ENCODE results near the gene HSD17B4. TPM values are rescaled to one million over a fixed set of nuclear protein-coding genes. Genes with fewer than 3 reads are reported as not detected.

The HSD17B4 gene
- total RNA-seq, 1 experiment from 2014 or later = 269 TPM

GRCh38 chr5:119582987-119583386 lies 130.7 kb downstream of the HSD17B4 start:
- no peak overlapping the region for H3K4me2 ChIP-seq (ENCODE audit: insufficient read depth, insufficient read length, low read length)
- no peak overlapping the region for H3K4ac ChIP-seq (ENCODE audit: low read depth, low read length)
- H3K56ac ChIP-seq (ENCODE audit: insufficient read length, low read depth, low read length) = no peak overlapping the region
- H3K27ac ChIP-seq (ENCODE audit: insufficient read length, low read depth, low read length) = no peak overlapping the region
- no peak overlapping the region for H2BK12ac ChIP-seq (ENCODE audit: insufficient read length, low read depth, low read length)
- Mint-ChIP-seq H3K4me3 (no peak overlapping the region), H3K36me3 (ENCODE audit: insufficient read depth in 1 of 3, low read depth in 3 of 3) (peaks cover 0 to 1% (median 0%) of the 10 kb centered on the region in 3 experiments; a peak in 1 of 7 replicates), H3K4me1 (peaks cover 28 to 33% of the 10 kb centered on the region in 2 experiments), H3K27me3 (ENCODE audit: low read depth) (no peaks in the 10 kb centered on the region; the same call in 1 of the 2 replicates), H3K9me3 (peaks cover 0 to under 1% of the 10 kb centered on the region in 2 experiments; a peak in 1 of 5 replicates), H3K27ac (peak overlapping the region in 2 of 3 experiments; percentile 52 to 82; a peak in 2 of 7 replicates)
- H3T11ph ChIP-seq (ENCODE audit: low read length) = no peak overlapping the region
- H3K18ac ChIP-seq (ENCODE audit: insufficient read length, low read depth, low read length) = no peak overlapping the region
- H2BK15ac ChIP-seq (ENCODE audit: low read depth, low read length) = no peak overlapping the region
- H3K14ac ChIP-seq (ENCODE audit: insufficient read depth, low read length) = no peak overlapping the region
- no peak overlapping the region for H2BK120ac ChIP-seq (ENCODE audit: low read depth, low read length, poor library complexity, severe bottlenecking)
- H2BK5ac ChIP-seq (ENCODE audit: insufficient read length, low read length) = no peak overlapping the region
- H3K79me2 ChIP-seq (ENCODE audit: insufficient read depth, low read length) = no peaks in the 10 kb centered on the region
- H2AFZ ChIP-seq (ENCODE audit: low read length) = no peak overlapping the region
- TF ChIP-seq, protein P1, sequence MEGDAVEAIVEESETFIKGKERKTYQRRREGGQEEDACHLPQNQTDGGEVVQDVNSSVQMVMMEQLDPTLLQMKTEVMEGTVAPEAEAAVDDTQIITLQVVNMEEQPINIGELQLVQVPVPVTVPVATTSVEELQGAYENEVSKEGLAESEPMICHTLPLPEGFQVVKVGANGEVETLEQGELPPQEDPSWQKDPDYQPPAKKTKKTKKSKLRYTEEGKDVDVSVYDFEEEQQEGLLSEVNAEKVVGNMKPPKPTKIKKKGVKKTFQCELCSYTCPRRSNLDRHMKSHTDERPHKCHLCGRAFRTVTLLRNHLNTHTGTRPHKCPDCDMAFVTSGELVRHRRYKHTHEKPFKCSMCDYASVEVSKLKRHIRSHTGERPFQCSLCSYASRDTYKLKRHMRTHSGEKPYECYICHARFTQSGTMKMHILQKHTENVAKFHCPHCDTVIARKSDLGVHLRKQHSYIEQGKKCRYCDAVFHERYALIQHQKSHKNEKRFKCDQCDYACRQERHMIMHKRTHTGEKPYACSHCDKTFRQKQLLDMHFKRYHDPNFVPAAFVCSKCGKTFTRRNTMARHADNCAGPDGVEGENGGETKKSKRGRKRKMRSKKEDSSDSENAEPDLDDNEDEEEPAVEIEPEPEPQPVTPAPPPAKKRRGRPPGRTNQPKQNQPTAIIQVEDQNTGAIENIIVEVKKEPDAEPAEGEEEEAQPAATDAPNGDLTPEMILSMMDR (conservative IDR thresholded peaks at IDR 0.05) = peak; percentile 64; the same call in 2 of the 3 replicates
- H3K27me3 ChIP-seq (ENCODE audit: insufficient read depth, low read length) = no peaks in the 10 kb centered on the region
- no CpG with 5 or more reads among the region's 1 CpG for WGBS (ENCODE audit: extremely low coverage, insufficient read length, low lambda C conversion rate)
- no peak overlapping the region for H4K91ac ChIP-seq (ENCODE audit: insufficient read length, low read depth, low read length)
- no peak overlapping the region for H4K8ac ChIP-seq (replicated peaks; ENCODE audit: insufficient read length, low read depth, low read length)
- H2BK20ac ChIP-seq (ENCODE audit: low read depth, low read length, poor library complexity, severe bottlenecking) = no peak overlapping the region
- no peak overlapping the region for H2AK5ac ChIP-seq (ENCODE audit: insufficient read length, low read length)
- H4K20me1 ChIP-seq (ENCODE audit: control insufficient read depth, insufficient read depth, insufficient read length) = no peaks in the 10 kb centered on the region
- no peak overlapping the region for H4K5ac ChIP-seq (ENCODE audit: insufficient read length, low read depth, low read length)
- no peaks in the 10 kb centered on the region; the same call in 1 of the 2 replicates for H3K4me1 ChIP-seq (ENCODE audit: insufficient read depth, low read length)
- no peaks in the 10 kb centered on the region for H3K79me1 ChIP-seq (ENCODE audit: insufficient read depth, low read depth, low read length, poor library complexity, severe bottlenecking)
- no peak overlapping the region for H3K9ac ChIP-seq (ENCODE audit: extremely low read depth, insufficient read length, low read length)
- no peak overlapping the region for H3K23ac ChIP-seq (ENCODE audit: insufficient read length, low read depth, low read length)
- DNase-seq = peak; percentile 39
- H3K9me3 ChIP-seq (ENCODE audit: control insufficient read depth, low read depth, low read length) = no peaks in the 10 kb centered on the region
- H3K23me2 ChIP-seq (ENCODE audit: insufficient read length, low read depth, low read length, poor library complexity, severe bottlenecking) = no peaks in the 10 kb centered on the region

All from H9 (cell line).